Peyer's patch (tissue), 4 donors: Measurements from ENCODE around the gene HS6ST3.

Source experiments
- POLR2A ChIP-seq, 2 donors: fragments of 450-650 bp; IDR thresholded peaks; one replicate each; pipeline ENCODE4 v1.5.1; 2017; ENCODE audit warnings: antibody characterized with exemption in 2 of 2, mild to moderate bottlenecking in 2 of 2, moderate library complexity in 2 of 2
- TF ChIP-seq, protein P1 (sequence below), 6 experiments: fragments of 450-650 bp in 4 of 6; fragments of 200-600 bp in 2 of 6; sonication (generic) in 1 of 6; IDR thresholded peaks; one replicate each; pipeline ENCODE4 v1.5.1; 2017 to 2019; ENCODE audit warnings: antibody characterized with exemption in 6 of 6, mild to moderate bottlenecking in 3 of 6, moderate library complexity in 1 of 6

DNA sequence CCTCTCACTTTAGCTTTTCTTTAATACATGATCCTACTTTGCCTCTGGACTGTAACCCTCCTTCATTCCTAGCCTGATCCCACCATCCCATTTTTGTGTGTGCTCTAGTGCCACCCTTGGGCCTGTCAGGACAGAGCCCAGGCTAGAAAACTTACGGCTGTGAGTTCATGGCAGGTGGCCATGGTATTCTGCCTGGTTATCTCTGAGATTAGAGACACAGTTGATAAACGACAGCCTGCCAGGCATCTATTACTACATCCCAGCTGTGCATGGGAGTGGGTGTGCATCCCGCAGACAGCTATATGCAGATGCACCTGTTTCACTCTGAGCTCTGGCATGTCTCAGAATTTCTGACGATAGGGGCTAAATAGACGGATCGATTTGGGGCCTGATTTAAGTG, 110.9 kb downstream of the HS6ST3 start:
- TF ChIP-seq POLR2A (IDR thresholded peaks at IDR 0.05): no peak
- TF ChIP-seq, protein P1, sequence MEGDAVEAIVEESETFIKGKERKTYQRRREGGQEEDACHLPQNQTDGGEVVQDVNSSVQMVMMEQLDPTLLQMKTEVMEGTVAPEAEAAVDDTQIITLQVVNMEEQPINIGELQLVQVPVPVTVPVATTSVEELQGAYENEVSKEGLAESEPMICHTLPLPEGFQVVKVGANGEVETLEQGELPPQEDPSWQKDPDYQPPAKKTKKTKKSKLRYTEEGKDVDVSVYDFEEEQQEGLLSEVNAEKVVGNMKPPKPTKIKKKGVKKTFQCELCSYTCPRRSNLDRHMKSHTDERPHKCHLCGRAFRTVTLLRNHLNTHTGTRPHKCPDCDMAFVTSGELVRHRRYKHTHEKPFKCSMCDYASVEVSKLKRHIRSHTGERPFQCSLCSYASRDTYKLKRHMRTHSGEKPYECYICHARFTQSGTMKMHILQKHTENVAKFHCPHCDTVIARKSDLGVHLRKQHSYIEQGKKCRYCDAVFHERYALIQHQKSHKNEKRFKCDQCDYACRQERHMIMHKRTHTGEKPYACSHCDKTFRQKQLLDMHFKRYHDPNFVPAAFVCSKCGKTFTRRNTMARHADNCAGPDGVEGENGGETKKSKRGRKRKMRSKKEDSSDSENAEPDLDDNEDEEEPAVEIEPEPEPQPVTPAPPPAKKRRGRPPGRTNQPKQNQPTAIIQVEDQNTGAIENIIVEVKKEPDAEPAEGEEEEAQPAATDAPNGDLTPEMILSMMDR (IDR thresholded peaks at IDR 0.05): no peak
